Naive B cell (primary cell): ENCODE results near the gene VOPP1. TPM values are rescaled to one million over a fixed set of nuclear protein-coding genes. Genes with fewer than 3 reads are reported as not detected.
A peak's percentile ranks its signal among the peaks of the same experiment; 100 is the strongest.
"Not testable (repeated sequence)": the region's sequence is repeated elsewhere in the genome, so short reads cannot be mapped to it uniquely, and the experiment has no call there.

Source experiments
- ATAC-seq, 2 donors: fragments of 150-1000 bp; cut with Tn5 transposase; 2 replicates each; pipeline ENCODE4 v1.10.0; 2021; ENCODE audit warnings: low read depth in 2 of 2, mild to moderate bottlenecking in 2 of 2, moderate library complexity in 2 of 2
- DNase-seq: peaks from one replicate; pipeline ENCODE4 v3.0.0; 2022
- H3K27ac Mint-ChIP-seq, 6 donors: one replicate each; pipeline ENCODE4 v1.8.0; 2020 to 2022; ENCODE audit warnings: mild to moderate bottlenecking in 6 of 6, mixed read lengths in 6 of 6, moderate library complexity in 5 of 6, inconsistent platforms in 2 of 6
- H3K27me3 Mint-ChIP-seq, 3 donors: one replicate each; pipeline ENCODE4 v1.8.0; 2021 to 2022; ENCODE audit warnings: mixed read lengths in 3 of 3, mild to moderate bottlenecking in 1 of 3
- H3K36me3 Mint-ChIP-seq, 2 donors: one replicate each; pipeline ENCODE4 v1.8.0; 2020 to 2022; ENCODE audit warnings: mixed read lengths in 2 of 2, inconsistent platforms in 1 of 2, mild to moderate bottlenecking in 1 of 2
- H3K4me1 Mint-ChIP-seq, 3 donors: one replicate each; pipeline ENCODE4 v1.8.0; 2020 to 2022; ENCODE audit warnings: mixed read lengths in 3 of 3, inconsistent platforms in 1 of 3, mild to moderate bottlenecking in 1 of 3, moderate library complexity in 1 of 3
- H3K4me3 Mint-ChIP-seq, 8 donors: one replicate each; pipeline ENCODE4 v1.8.0; 2020 to 2022; ENCODE audit warnings: mild to moderate bottlenecking in 8 of 8, mixed read lengths in 8 of 8, moderate library complexity in 8 of 8, inconsistent platforms in 2 of 8
- H3K9me3 Mint-ChIP-seq, 7 donors: one replicate each; pipeline ENCODE4 v1.8.0; 2020 to 2022; ENCODE audit warnings: mixed read lengths in 7 of 7, mild to moderate bottlenecking in 5 of 7, inconsistent platforms in 2 of 7, moderate library complexity in 1 of 7
- polyA plus RNA-seq, 6 donors: library from polyadenylated mRNA; unstranded; fragments of 300-500 nt; fragmentation: Illumina TruSeq; gene quantifications; one replicate each; pipeline ENCODE4 v1.2.3, GENCODE V29; 2021; ENCODE audit warnings: low read depth in 6 of 6

The VOPP1 gene
- 10 to 100 TPM; 27.5 to 78.6 (median 34.2) TPM for polyA plus RNA-seq

- ATAC-seq (peak; percentile 59 to 67), DNase-seq (peak; percentile 69)
- peak within 1 kb of the TSS; percentile 82 to 98 (median 96) for H3K4me3 Mint-ChIP-seq
- H3K27ac Mint-ChIP-seq = peak within 1 kb of the TSS; percentile 90 to 96 (median 94)
- peaks cover 45 to 57% (median 50%) of the 10 kb centered on the region in 3 donors for H3K4me1 Mint-ChIP-seq
- no peaks in the 10 kb centered on the region for H3K27me3 Mint-ChIP-seq
- H3K36me3 Mint-ChIP-seq = no peaks in the 10 kb centered on the region
- H3K9me3 Mint-ChIP-seq = no peaks in the 10 kb centered on the region
Observed at GRCh38 chr7:55572378-55573233, at the start of gene VOPP1. Gene VOPP1, minus strand, starts transcription at chr7:55572502. Its CDS starts 178 bp downstream, at chr7:55572324.

- Mint-ChIP-seq H3K27me3 (peaks cover 10 to 23% (median 12%) of the 10 kb centered on the region in 3 donors), H3K36me3 (peaks cover 0 to 10% of the 10 kb centered on the region in 2 donors), H3K9me3 (peaks cover 6 to 28% (median 16%) of the 10 kb centered on the region in 7 donors), H3K4me3 (no peak overlapping the region), H3K4me1 (no peaks in the 10 kb centered on the region), H3K27ac (no peak overlapping the region)
- DNase-seq (no peak), ATAC-seq (no peak)
Observed at GRCh38 chr7:55618913-55619312, 46.6 kb upstream of the VOPP1 start.

GRCh38 chr7:55614365-55615064 is 42.2 kb upstream of the VOPP1 start:
- H3K27ac Mint-ChIP-seq, H3K4me3 Mint-ChIP-seq, ATAC-seq, H3K36me3 Mint-ChIP-seq, DNase-seq, H3K4me1 Mint-ChIP-seq: not testable (repeated sequence)
- H3K9me3 Mint-ChIP-seq = peaks cover 4 to 23% (median 13%) of the 10 kb centered on the region in 7 donors
- H3K27me3 Mint-ChIP-seq = peaks cover 10 to 21% (median 11%) of the 10 kb centered on the region in 3 donors

GRCh38 chr7:55609726-55610125 is 37.4 kb upstream of the VOPP1 start:
- not testable (repeated sequence) for H3K36me3 Mint-ChIP-seq, H3K4me1 Mint-ChIP-seq, H3K4me3 Mint-ChIP-seq, DNase-seq, ATAC-seq, H3K9me3 Mint-ChIP-seq, H3K27ac Mint-ChIP-seq
- peaks cover 0 to 11% (median 10%) of the 10 kb centered on the region in 3 donors for H3K27me3 Mint-ChIP-seq

GRCh38 chr7:55605661-55606060 is 33.4 kb upstream of the VOPP1 start:
- H3K4me3 Mint-ChIP-seq, H3K27me3 Mint-ChIP-seq, DNase-seq, H3K27ac Mint-ChIP-seq, H3K36me3 Mint-ChIP-seq, H3K4me1 Mint-ChIP-seq, H3K9me3 Mint-ChIP-seq, ATAC-seq: not testable (repeated sequence)

GRCh38 chr7:55597944-55598499 is 25.7 kb upstream of the VOPP1 start:
- DNase-seq, H3K9me3 Mint-ChIP-seq, H3K36me3 Mint-ChIP-seq, H3K4me3 Mint-ChIP-seq: not testable (repeated sequence)
- Mint-ChIP-seq H3K27ac (peak overlapping the region in 2 of 6 donors; percentile 70 to 75), H3K4me1 (peaks cover 3 to 17% (median 10%) of the 10 kb centered on the region in 3 donors), H3K27me3 (peaks cover 0 to 16% (median 10%) of the 10 kb centered on the region in 3 donors)
- peak; percentile 30 to 56 for ATAC-seq

- not testable (repeated sequence) for H3K4me3 Mint-ChIP-seq, H3K27ac Mint-ChIP-seq, ATAC-seq, DNase-seq, H3K9me3 Mint-ChIP-seq, H3K36me3 Mint-ChIP-seq
- Mint-ChIP-seq H3K27me3 (peaks cover 4 to 17% (median 10%) of the 10 kb centered on the region in 3 donors), H3K4me1 (peaks cover 3 to 17% (median 10%) of the 10 kb centered on the region in 3 donors)
Observed at GRCh38 chr7:55597214-55597739, 25.0 kb upstream of the VOPP1 start.

GRCh38 chr7:55595511-55595910 is 23.2 kb upstream of the VOPP1 start:
- H3K4me3 Mint-ChIP-seq = no peak overlapping the region
- peaks cover 8 to 17% (median 14%) of the 10 kb centered on the region in 3 donors for H3K4me1 Mint-ChIP-seq
- no peak overlapping the region for H3K27ac Mint-ChIP-seq
- H3K27me3 Mint-ChIP-seq = peaks cover 10 to 24% (median 20%) of the 10 kb centered on the region in 3 donors
- ATAC-seq (no peak), DNase-seq (no peak)
- no peaks in the 10 kb centered on the region for H3K9me3 Mint-ChIP-seq
- H3K36me3 Mint-ChIP-seq = no peaks in the 10 kb centered on the region

- Mint-ChIP-seq H3K27me3 (peaks cover 9 to 22% (median 22%) of the 10 kb centered on the region in 3 donors), H3K36me3 (no peaks in the 10 kb centered on the region), H3K4me3 (no peak overlapping the region), H3K27ac (no peak overlapping the region), H3K4me1 (peaks cover 8 to 17% (median 14%) of the 10 kb centered on the region in 3 donors), H3K9me3 (no peaks in the 10 kb centered on the region)
- no peak for ATAC-seq
- DNase-seq = no peak
Observed at GRCh38 chr7:55594870-55595269, 22.6 kb upstream of the VOPP1 start.

- Mint-ChIP-seq H3K9me3 (no peaks in the 10 kb centered on the region), H3K36me3 (no peaks in the 10 kb centered on the region), H3K4me3 (no peak overlapping the region), H3K27ac (no peak overlapping the region), H3K27me3 (peaks cover 4 to 26% (median 22%) of the 10 kb centered on the region in 3 donors), H3K4me1 (peaks cover 8 to 17% (median 16%) of the 10 kb centered on the region in 3 donors)
- no peak for DNase-seq
- no peak for ATAC-seq
Observed at GRCh38 chr7:55594414-55594813, 22.1 kb upstream of the VOPP1 start.

GRCh38 chr7:55593515-55594318 is 21.4 kb upstream of the VOPP1 start:
- Mint-ChIP-seq H3K27me3 (peaks cover 3 to 28% (median 25%) of the 10 kb centered on the region in 3 donors), H3K4me1 (peaks cover 8 to 17% (median 16%) of the 10 kb centered on the region in 3 donors), H3K27ac (no peak overlapping the region), H3K4me3 (no peak overlapping the region), H3K9me3 (no peaks in the 10 kb centered on the region), H3K36me3 (no peaks in the 10 kb centered on the region)
- peak; percentile 41 for DNase-seq
- ATAC-seq = peak; percentile 35 to 42

- peaks cover 3 to 30% (median 28%) of the 10 kb centered on the region in 3 donors for H3K27me3 Mint-ChIP-seq
- H3K9me3 Mint-ChIP-seq = no peaks in the 10 kb centered on the region
- H3K4me1 Mint-ChIP-seq = peaks cover 8 to 16% (median 16%) of the 10 kb centered on the region in 3 donors
- peak overlapping the region in 1 of 6 donors; percentile 21 for H3K27ac Mint-ChIP-seq
- ATAC-seq (no peak), DNase-seq (no peak)
- no peak overlapping the region for H3K4me3 Mint-ChIP-seq
- H3K36me3 Mint-ChIP-seq = no peaks in the 10 kb centered on the region
Observed at GRCh38 chr7:55593172-55593514, 20.8 kb upstream of the VOPP1 start.
